Naive B cell (primary cell): ENCODE data around the gene TMEM208. TPM values are rescaled to one million over a fixed set of nuclear protein-coding genes. Genes with fewer than 3 reads are reported as not detected.

Experiments
- ATAC-seq, 2 donors: fragments of 150-1000 bp; cut with Tn5 transposase; 2 replicates each; pipeline ENCODE4 v1.10.0; 2021; ENCODE audit warnings: low read depth in 2 of 2, mild to moderate bottlenecking in 2 of 2, moderate library complexity in 2 of 2
- DNase-seq: peaks from one replicate; pipeline ENCODE4 v3.0.0; 2022
- H3K27ac Mint-ChIP-seq, 6 donors: one replicate each; pipeline ENCODE4 v1.8.0; 2020 to 2022; ENCODE audit warnings: mild to moderate bottlenecking in 6 of 6, mixed read lengths in 6 of 6, moderate library complexity in 5 of 6, inconsistent platforms in 2 of 6
- H3K27me3 Mint-ChIP-seq, 3 donors: one replicate each; pipeline ENCODE4 v1.8.0; 2021 to 2022; ENCODE audit warnings: mixed read lengths in 3 of 3, mild to moderate bottlenecking in 1 of 3
- H3K36me3 Mint-ChIP-seq, 2 donors: one replicate each; pipeline ENCODE4 v1.8.0; 2020 to 2022; ENCODE audit warnings: mixed read lengths in 2 of 2, inconsistent platforms in 1 of 2, mild to moderate bottlenecking in 1 of 2
- H3K4me1 Mint-ChIP-seq, 3 donors: one replicate each; pipeline ENCODE4 v1.8.0; 2020 to 2022; ENCODE audit warnings: mixed read lengths in 3 of 3, inconsistent platforms in 1 of 3, mild to moderate bottlenecking in 1 of 3, moderate library complexity in 1 of 3
- H3K4me3 Mint-ChIP-seq, 8 donors: one replicate each; pipeline ENCODE4 v1.8.0; 2020 to 2022; ENCODE audit warnings: mild to moderate bottlenecking in 8 of 8, mixed read lengths in 8 of 8, moderate library complexity in 8 of 8, inconsistent platforms in 2 of 8
- H3K9me3 Mint-ChIP-seq, 7 donors: one replicate each; pipeline ENCODE4 v1.8.0; 2020 to 2022; ENCODE audit warnings: mixed read lengths in 7 of 7, mild to moderate bottlenecking in 5 of 7, inconsistent platforms in 2 of 7, moderate library complexity in 1 of 7
- polyA plus RNA-seq, 6 donors: library from polyadenylated mRNA; unstranded; fragments of 300-500 nt; fragmentation: Illumina TruSeq; gene quantifications; one replicate each; pipeline ENCODE4 v1.2.3, GENCODE V29; 2021; ENCODE audit warnings: low read depth in 6 of 6

Gene TMEM208
- polyA plus RNA-seq, 6 donors from 2014 or later: 44.9 to 66.7 (median 55.0) TPM

DNA sequence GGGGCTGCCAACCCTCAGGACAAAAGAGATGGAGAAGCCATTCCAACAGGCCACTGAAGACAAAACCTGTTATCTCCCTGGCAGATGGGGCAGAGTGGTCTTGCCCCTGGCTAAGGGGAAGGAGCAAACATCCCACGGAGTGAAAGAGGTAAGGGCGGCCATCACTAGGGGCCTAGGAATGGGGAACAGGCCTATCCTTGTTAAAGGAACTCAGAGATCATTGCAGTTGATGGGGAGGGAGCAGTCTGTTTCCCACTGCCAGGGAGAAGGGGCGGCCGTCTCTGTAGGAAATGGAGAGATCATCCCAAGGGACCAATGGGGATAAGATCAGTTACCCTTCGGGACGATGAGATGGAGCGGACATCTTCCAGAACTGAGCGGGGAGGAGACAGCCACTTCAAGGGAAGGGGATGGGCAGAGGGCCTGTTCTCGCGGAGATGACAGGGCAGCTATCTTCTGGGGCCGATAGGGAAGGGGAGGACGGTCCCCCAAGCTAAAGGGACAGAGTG lies 581 bp upstream of the TMEM208 start:
- Mint-ChIP-seq H3K4me3 (peak overlapping the region; percentile 95 to 100 (median 100)), H3K36me3 (peaks cover 3 to 7% of the 10 kb centered on the region in 2 donors), H3K9me3 (no peaks in the 10 kb centered on the region), H3K27me3 (no peaks in the 10 kb centered on the region), H3K4me1 (peaks cover 23 to 38% (median 28%) of the 10 kb centered on the region in 3 donors), H3K27ac (peak overlapping the region; percentile 92 to 100 (median 96))
- ATAC-seq (no peak), DNase-seq (no peak)

DNA sequence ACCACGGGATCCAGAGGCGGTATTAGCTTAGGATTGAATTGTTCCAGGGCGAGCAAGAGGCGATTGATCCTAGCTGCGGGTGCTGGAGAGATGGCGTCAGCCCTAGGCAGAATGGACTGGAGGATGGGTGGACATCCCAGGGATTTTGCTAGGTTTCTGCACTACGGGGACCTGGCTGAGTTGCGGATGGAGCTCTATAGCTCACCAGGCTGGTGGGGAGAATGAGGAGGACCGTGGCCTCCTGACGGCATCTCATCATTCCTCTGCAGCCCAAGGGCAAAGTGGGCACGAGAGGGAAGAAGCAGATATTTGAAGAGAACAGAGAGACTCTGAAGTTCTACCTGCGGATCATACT lies 614 bp downstream of the TMEM208 start:
- H3K36me3 Mint-ChIP-seq: peaks cover 3 to 7% of the 10 kb centered on the region in 2 donors
- ATAC-seq: no peak
- no peaks in the 10 kb centered on the region for H3K9me3 Mint-ChIP-seq
- H3K27ac Mint-ChIP-seq: peak overlapping the region; percentile 92 to 100 (median 98)
- peaks cover 23 to 38% (median 28%) of the 10 kb centered on the region in 3 donors for H3K4me1 Mint-ChIP-seq
- peak overlapping the region; percentile 95 to 100 (median 100) for H3K4me3 Mint-ChIP-seq
- no peak for DNase-seq
- no peaks in the 10 kb centered on the region for H3K27me3 Mint-ChIP-seq

DNA sequence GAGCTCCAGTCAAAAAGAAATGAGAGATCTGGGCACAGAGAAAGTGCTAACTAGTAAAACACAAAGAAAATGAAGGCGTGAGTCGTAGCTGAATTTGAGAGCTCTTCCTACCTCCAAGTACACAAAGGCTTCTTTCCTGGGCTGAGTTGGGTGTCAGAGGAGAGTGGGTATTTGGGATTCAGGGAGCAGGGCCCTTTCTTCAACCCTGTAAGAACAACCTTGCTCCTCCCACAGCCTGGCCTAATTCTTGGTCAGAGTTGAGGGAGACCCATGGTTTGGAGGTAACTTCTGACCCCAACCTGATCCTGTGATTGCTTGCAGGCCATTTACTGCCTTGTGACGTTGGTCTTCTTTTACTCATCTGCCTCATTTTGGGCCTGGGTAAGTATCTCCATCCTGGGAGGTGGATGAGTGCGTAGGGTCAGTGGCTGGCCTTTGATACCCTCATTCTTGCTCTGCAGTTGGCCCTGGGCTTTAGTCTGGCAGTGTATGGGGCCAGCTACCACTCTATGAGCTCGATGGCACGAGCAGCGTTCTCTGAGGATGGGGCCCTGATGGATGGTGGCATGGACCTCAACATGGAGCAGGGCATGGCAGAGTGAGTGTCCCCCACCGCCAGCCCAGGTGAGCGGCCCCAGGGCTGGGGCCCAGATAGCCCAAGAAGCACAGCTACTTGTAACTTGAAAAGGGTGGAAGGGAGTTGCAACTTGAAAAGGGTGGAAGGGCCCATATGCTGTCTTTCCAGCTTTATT lies 1.3 kb downstream of the TMEM208 start:
- DNase-seq (no peak), ATAC-seq (no peak)
- Mint-ChIP-seq H3K27me3 (no peaks in the 10 kb centered on the region), H3K36me3 (peaks cover 3 to 7% of the 10 kb centered on the region in 2 donors), H3K27ac (peak overlapping the region in 4 of 6 donors; percentile 81 to 100 (median 90)), H3K9me3 (no peaks in the 10 kb centered on the region), H3K4me3 (peak overlapping the region; percentile 95 to 100 (median 100)), H3K4me1 (peaks cover 23 to 38% (median 28%) of the 10 kb centered on the region in 3 donors)

DNA sequence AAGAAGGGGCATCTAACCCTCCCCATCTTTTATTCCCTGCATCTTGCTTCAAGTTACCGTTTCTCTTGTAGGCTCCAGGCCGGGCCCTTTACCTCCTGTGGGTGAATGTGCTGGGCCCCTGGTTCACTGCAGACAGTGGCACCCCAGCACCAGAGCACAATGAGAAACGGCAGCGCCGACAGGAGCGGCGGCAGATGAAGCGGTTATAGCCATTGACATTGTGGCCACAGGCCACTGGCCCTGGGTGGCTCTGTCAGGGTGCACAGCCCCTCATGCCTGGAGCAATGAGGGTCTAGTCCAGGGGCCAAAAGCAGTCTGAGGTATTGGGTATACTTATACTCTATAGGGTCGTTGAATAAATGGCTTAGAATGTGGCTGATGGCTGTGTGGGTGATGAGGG lies 2.0 kb downstream of the TMEM208 start:
- Mint-ChIP-seq H3K27ac (no peak overlapping the region), H3K27me3 (no peaks in the 10 kb centered on the region), H3K36me3 (peaks cover 3 to 7% of the 10 kb centered on the region in 2 donors), H3K9me3 (no peaks in the 10 kb centered on the region), H3K4me3 (peak overlapping the region in 6 of 8 donors; percentile 56 to 100 (median 98)), H3K4me1 (peaks cover 23 to 38% (median 28%) of the 10 kb centered on the region in 3 donors)
- DNase-seq (no peak), ATAC-seq (no peak)

DNA sequence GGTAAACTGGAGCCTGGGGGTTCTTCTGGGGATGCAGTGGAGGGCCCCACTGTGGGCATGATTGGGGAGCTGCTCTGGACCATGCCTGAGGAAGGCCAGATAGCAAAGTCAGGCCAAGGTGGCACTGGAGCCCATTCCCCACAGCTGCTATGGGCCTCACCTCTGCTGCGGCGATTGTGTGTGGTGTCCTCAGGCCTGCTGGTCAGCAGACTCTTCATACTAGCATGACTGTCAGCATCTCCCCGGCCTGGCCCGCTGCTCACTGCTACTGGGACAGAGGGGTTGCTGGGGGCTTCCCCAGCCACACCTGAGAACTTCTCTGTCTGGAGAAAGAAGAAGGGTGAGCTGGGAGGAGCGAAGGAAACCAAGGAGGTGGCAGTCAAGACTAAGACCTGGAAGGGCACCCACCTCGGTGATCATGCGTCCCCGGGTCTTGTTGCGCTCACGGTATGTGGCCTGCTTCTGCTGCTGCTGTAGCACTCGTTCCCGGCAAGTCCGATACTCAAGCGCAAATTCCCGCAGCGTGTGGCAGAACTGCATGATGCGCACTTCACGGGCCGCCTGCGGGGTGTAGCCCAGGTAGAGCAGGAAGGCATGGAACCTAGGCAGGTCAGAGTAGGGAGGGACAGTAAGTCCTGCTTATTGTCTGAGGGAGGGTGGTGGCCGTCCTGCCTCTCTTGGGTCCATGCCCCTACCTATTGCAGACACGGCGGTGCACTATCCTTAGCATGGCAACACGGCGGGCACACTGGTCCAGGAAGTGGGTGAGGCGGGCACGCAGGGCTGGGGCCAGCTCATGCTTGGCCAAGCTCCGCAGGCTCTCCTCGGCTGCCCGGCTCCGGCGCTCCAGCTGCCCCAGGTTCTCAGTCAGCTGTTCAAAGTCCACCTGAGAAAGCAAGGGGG lies 3.2 kb downstream of the TMEM208 start:
- peak overlapping the region in 3 of 8 donors; percentile 56 to 100 (median 98) for H3K4me3 Mint-ChIP-seq
- ATAC-seq: no peak

DNA sequence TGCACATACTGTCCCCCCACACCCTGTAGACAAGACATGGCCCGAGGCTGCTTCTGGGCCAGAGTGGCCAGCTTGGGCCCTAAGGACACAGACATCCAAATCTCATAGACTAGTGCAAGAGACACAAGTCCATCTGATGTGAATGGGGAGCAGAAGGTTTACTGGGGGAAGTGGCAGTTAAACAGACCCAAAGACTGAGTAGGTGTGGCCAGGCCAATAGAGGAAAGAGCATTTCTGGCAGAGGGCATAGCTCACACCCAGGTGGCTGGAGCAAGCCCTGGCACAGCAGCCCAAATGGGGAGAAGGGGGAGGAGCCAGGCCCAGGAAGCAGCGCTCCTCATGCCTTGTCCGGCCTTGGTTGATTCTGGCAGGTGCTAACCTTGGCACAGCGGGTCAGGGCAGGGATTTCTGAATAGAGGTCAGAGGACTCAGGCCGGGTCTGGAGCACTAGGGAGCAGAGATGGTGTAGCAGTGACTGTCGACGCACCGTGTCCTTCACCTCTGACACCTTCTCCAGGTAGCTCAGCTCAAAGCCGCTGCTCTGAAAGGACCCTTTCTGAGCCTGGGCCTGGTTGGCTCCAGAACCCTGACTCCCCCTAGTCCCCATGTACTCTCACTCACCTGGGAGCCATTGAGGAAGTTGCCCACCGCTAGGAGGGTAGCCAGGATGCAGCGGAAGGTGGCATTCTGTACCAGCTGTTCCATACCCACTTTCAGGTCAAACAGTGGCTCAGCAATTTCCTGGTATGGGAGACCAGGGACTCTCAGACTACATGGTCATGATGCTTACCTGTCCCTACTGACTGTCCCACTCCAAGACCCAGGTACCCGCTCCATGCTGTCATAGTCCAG lies 4.1 kb downstream of the TMEM208 start:
- no peak for DNase-seq
- peak overlapping the region in 2 of 6 donors; percentile 71 to 81 for H3K27ac Mint-ChIP-seq
- H3K36me3 Mint-ChIP-seq: peaks cover 5 to 11% of the 10 kb centered on the region in 2 donors

More for the DNA sequence above, 3.2 kb downstream of the TMEM208 start:
- no peaks in the 10 kb centered on the region for H3K9me3 Mint-ChIP-seq
- H3K4me1 Mint-ChIP-seq: peaks cover 23 to 38% (median 28%) of the 10 kb centered on the region in 3 donors
- H3K36me3 Mint-ChIP-seq: peaks cover 3 to 7% of the 10 kb centered on the region in 2 donors
- H3K27me3 Mint-ChIP-seq: no peaks in the 10 kb centered on the region
- no peak overlapping the region for H3K27ac Mint-ChIP-seq
- DNase-seq: no peak

DNA sequence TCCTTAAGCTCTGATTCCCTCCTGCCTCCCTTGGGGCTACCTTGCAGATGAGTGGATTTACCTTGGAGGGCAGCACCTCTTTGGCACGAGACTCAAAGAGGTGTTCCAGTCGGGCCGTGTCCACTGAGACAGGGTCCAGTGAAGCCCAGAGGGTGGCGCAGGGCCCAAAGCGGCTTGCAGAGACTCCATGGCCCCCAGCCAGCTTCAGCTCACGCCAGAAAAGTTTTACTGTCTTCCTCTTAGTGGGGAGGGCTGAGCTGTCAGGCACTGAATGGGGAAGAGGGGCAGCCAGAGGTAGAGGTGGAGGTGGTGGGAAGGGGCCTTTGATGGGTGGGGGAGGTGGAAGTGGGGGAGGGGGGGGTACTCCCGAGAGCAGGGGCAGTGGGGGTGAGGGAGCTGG lies 6.7 kb downstream of the TMEM208 start:
- ATAC-seq (no peak), DNase-seq (no peak)
- peak overlapping the region in 1 of 6 donors; percentile 11 for H3K27ac Mint-ChIP-seq
- H3K36me3 Mint-ChIP-seq: peaks cover 4 to 20% of the 10 kb centered on the region in 2 donors
- peaks cover 0 to 3% (median 0%) of the 10 kb centered on the region in 7 donors for H3K9me3 Mint-ChIP-seq
- H3K4me1 Mint-ChIP-seq: peaks cover 0 to 13% (median 6%) of the 10 kb centered on the region in 3 donors
- H3K27me3 Mint-ChIP-seq: no peaks in the 10 kb centered on the region
- no peak overlapping the region for H3K4me3 Mint-ChIP-seq

More for the DNA sequence above, 4.1 kb downstream of the TMEM208 start:
- Mint-ChIP-seq H3K27me3 (no peaks in the 10 kb centered on the region), H3K9me3 (peaks cover 0 to under 1% (median 0%) of the 10 kb centered on the region in 7 donors), H3K4me3 (peak overlapping the region in 2 of 8 donors; percentile 36 to 37), H3K4me1 (peaks cover 17 to 32% (median 20%) of the 10 kb centered on the region in 3 donors)
- ATAC-seq: no peak

DNA sequence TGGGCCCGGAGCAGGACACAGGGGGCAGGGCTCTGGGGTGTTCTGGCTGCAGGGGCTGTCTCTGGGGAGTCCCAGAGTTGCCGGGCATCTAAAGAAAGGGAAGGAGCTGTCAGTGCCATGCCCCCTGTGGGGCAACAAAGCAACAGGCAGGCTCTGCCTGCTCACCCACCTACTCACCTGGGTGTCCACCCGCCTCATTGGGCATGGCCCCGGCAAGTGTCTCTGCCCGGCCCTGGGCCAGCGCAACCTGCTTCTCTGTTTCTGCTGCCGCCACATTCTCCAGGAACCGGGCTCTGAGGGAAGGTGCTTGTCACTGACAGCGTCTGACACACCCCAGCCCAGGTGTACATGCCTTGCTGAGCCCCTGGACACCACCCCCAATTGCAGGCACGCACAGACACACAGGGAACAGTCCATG lies 7.3 kb downstream of the TMEM208 start:
- Mint-ChIP-seq H3K27ac (peak overlapping the region in 1 of 6 donors; percentile 44), H3K4me3 (no peak overlapping the region), H3K9me3 (peaks cover 0 to 3% (median 0%) of the 10 kb centered on the region in 7 donors), H3K4me1 (peaks cover 0 to 12% (median 6%) of the 10 kb centered on the region in 3 donors), H3K36me3 (peaks cover 4 to 20% of the 10 kb centered on the region in 2 donors), H3K27me3 (no peaks in the 10 kb centered on the region)
- ATAC-seq: no peak
- no peak for DNase-seq

DNA sequence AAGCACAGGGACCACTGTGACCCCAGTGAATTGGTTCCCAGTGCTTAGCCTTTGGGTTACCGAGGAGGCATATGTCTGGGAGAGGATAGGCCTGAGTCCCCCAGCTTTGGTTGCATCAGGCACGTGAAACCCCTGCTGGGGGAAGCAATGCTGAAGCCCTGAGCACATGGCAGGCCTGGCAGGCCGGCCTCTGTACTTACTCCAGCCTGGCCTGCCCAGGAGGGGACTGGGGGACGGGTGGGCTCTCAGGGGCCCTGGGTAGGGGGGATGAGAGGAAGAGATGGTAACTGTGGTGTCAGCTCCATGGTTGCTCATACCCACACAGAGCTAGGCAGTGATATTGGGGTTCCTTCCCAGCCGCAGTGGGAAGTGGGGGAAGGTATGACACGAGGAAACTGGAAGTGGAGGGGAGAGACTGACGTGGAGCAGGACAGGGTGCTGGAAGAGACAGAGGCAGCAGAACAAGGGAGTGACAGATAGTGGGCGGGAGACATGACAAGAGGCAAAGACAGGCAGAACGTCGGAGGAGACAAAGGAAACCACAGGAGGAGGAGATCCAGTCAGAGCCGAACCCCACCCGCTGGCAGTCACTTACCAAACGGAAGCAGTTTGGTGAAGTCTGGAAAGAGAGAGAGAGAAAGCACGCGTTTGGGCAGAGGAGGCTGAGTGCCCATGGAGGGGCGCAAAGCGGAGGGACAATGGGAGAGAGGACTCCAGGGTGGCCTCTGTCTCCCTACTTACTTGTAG lies 9.1 kb downstream of the TMEM208 start:
- Mint-ChIP-seq H3K9me3 (peaks cover 0 to 3% (median 0%) of the 10 kb centered on the region in 7 donors), H3K4me3 (peak overlapping the region in 1 of 8 donors; percentile 29), H3K4me1 (peaks cover 4 to 6% (median 4%) of the 10 kb centered on the region in 3 donors), H3K36me3 (peaks cover 4 to 20% of the 10 kb centered on the region in 2 donors), H3K27ac (peak overlapping the region in 1 of 6 donors; percentile 72), H3K27me3 (no peaks in the 10 kb centered on the region)
- DNase-seq: no peak
- no peak for ATAC-seq

DNA sequence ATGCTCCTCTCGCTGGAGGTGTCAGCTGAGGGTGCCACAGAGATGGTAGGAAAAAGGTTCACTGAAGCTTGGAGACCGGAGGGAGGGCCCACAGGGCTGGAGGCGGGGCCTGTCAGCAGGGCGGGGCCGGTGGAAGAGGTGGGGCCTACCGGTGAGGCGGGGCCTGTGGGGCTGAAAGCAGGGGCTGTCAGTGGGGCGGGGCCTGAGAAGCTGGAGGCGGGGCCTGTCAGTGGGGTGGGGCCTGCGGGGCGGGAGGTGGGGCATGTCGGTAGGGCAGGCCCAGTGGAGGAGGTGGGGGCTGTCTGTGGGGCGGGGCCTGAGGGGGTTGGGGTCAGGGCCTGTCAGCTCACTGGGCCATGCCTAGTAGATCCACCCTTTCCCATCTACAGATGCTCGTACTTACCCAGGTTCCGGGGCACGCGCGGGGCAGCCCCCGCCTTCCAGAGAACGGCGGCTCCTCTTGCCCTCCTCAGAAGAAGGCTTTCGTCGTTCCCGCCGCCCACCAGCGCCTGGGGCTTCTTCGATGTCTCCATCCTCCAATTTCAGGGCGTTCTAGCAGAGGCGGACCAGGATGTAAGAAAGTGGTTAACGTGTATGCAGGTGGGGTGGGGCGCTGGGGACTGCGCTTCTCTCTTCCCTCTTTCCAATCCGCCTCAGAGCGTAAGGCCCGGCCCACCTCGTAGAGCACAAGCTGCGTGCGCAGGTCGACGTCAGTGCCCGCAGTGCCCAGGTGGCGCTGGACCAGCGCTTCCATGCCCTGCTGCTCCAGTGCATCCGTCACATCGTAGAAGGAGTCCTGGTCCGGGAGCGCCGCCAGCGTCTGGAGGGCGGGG lies 9.8 kb downstream of the TMEM208 start:
- Mint-ChIP-seq H3K27ac (no peak overlapping the region), H3K36me3 (peaks cover 4 to 20% of the 10 kb centered on the region in 2 donors)

More for the DNA sequence above, 9.8 kb downstream of the TMEM208 start:
- Mint-ChIP-seq H3K9me3 (peaks cover 0 to 3% (median 0%) of the 10 kb centered on the region in 7 donors), H3K27me3 (no peaks in the 10 kb centered on the region), H3K4me3 (peak overlapping the region in 1 of 8 donors; percentile 29), H3K4me1 (peaks cover 4 to 10% (median 8%) of the 10 kb centered on the region in 3 donors)
- ATAC-seq (peak; percentile 72 to 74), DNase-seq (no peak)
